Neutrophil (primary cell): ENCODE measurements around the gene TRIM40.
"Not testable (repeated sequence)": the region's sequence is repeated elsewhere in the genome, so short reads cannot be mapped to it uniquely, and the experiment has no call there.

ENCODE experiments used
- H3K27ac ChIP-seq: fragments of 200-600 bp; sonication (generic); 2 replicates; pipeline ENCODE4 v1.5.1; 2016; ENCODE audit warnings: mild to moderate bottlenecking, moderate library complexity
- H3K27me3 ChIP-seq: fragments of 200-600 bp; sonication (generic); 2 replicates; pipeline ENCODE4 v1.6.0; 2016; ENCODE audit warnings: mild to moderate bottlenecking
- H3K36me3 ChIP-seq: fragments of 200-600 bp; sonication (generic); 2 replicates; pipeline ENCODE4 v1.5.1; 2017
- H3K4me1 ChIP-seq, 2 experiments: fragments of 200-600 bp in 1 of 2; sonication (generic) in 1 of 2; 1 replicate in 1 of 2; 2 replicates in 1 of 2; pipeline versions ENCODE4 v1.5.1 to v1.6.1; 2013 to 2016; ENCODE audit warnings: low read depth in 1 of 2, low read length in 1 of 2, mild to moderate bottlenecking in 1 of 2, moderate library complexity in 1 of 2; ENCODE audit not compliant: control insufficient read depth in 1 of 2, insufficient read depth in 1 of 2
- H3K4me3 ChIP-seq, 2 experiments: fragments of 200-600 bp in 1 of 2; sonication (generic) in 1 of 2; 1 replicate in 1 of 2; 2 replicates in 1 of 2; pipeline ENCODE4 v1.5.1; 2013 to 2016; ENCODE audit warnings: low read depth in 1 of 2, low read length in 1 of 2, mild to moderate bottlenecking in 1 of 2, moderate library complexity in 1 of 2
- H3K9me3 ChIP-seq: fragments of 200-600 bp; sonication (generic); 2 replicates; pipeline ENCODE4 v1.5.1; 2016
- CTCF ChIP-seq: fragments of 200-600 bp; sonication (generic); IDR thresholded peaks from 2 replicates; pipeline ENCODE4 v1.5.1; 2016; ENCODE audit warnings: antibody characterized with exemption

The TRIM40 gene

DNA sequence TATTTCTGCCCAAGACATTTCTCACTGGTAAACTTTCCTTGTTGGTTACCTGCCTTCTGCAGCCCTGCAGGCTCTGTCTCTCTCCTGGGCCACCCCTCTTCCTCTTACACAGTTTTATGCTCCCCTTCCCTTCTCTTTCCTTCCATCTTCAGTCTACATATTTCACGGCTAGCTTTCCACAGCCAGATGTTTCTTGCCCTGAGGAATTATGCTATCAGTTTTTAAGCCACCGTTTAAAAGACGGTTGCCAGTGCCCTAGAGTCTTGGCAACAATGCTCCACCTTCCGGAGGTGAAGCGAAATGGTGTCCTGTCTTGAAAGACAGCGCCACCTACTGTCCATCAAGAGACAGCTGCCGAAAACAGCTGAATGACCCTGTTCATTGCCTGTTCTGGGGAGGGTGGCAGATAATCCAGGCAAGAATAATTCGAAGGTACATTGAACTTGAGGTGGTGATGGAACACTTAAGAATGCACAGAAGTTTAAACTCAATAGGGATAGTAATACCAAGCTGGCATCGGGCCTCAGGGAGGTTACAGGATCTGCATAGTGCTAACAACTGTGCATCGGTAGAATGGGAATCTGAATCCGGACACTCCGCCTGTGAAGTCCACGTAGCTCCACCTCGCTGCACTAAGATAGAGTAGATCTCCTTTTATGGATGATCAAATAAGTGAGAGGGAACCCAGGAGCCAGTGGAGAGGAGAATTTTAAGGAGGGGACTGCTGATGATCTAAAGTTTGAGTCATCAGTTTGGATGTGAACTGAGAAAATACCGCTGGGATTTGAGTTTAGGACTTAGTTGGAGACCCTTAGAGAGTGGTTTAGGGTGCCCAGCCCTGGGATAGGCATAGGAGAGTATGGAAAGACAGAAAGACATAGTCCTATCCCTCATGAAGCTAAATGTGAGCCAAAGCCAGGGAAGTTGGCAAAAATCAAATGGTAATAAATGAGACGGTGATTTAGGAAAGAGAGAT lies 4.8 kb upstream of the TRIM40 start:
- Histone ChIP-seq H3K27ac (no peak overlapping the region), H3K4me1 (peaks cover 15 to 17% of the 10 kb centered on the region in 2 experiments), H3K27me3 (peaks cover 99% of the 10 kb centered on the region), H3K36me3 (no peaks in the 10 kb centered on the region), H3K9me3 (no peaks in the 10 kb centered on the region), H3K4me3 (no peak overlapping the region)
- peak; percentile 81 for TF ChIP-seq CTCF

GRCh38 chr6:30131947-30132497 lies 3.9 kb upstream of the TRIM40 start:
- Histone ChIP-seq H3K27ac (no peak overlapping the region), H3K4me1 (peaks cover 15 to 17% of the 10 kb centered on the region in 2 experiments), H3K27me3 (peaks cover 99% of the 10 kb centered on the region), H3K9me3 (no peaks in the 10 kb centered on the region), H3K4me3 (no peak overlapping the region), H3K36me3 (no peaks in the 10 kb centered on the region)
- no peak for TF ChIP-seq CTCF

- Histone ChIP-seq H3K9me3 (no peaks in the 10 kb centered on the region), H3K36me3 (no peaks in the 10 kb centered on the region), H3K27me3 (peaks cover 93% of the 10 kb centered on the region), H3K4me3 (no peak overlapping the region), H3K4me1 (peaks cover 9 to 10% of the 10 kb centered on the region in 2 experiments), H3K27ac (no peak overlapping the region)
- TF ChIP-seq CTCF = no peak
Measured at GRCh38 chr6:30135147-30135546, 793 bp upstream of the TRIM40 start.

- TF ChIP-seq CTCF = no peak
- Histone ChIP-seq H3K36me3 (no peaks in the 10 kb centered on the region), H3K9me3 (no peaks in the 10 kb centered on the region), H3K4me3 (no peak overlapping the region), H3K4me1 (no peaks in the 10 kb centered on the region), H3K27ac (no peak overlapping the region), H3K27me3 (peaks cover 91% of the 10 kb centered on the region)
Measured at GRCh38 chr6:30136570-30137286, 788 bp downstream of the TRIM40 start.

DNA sequence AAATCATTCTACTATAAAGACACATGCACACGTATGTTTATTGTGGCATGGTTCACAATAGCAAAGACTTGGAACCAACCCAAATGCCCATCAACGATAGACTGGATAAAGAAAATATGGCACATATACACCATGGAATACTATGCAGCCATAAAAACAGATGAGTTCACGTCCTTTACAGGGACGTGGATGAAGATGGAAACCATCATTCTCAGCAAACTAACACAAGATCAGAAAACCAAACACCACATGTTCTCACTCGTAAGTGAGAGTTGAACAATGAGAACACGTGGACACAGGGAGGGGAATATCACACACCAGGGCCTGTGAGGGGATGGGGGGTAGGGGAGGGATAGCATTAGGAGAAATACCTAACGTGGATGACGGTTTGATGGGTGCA lies 4.3 kb downstream of the TRIM40 start:
- H3K27me3 ChIP-seq = peaks cover 92% of the 10 kb centered on the region
- H3K27ac ChIP-seq, H3K9me3 ChIP-seq, H3K36me3 ChIP-seq, H3K4me1 ChIP-seq, H3K4me3 ChIP-seq: not testable (repeated sequence)
